ENCODE data around the gene MLLT1.
"Not testable (repeated sequence)": the region's sequence is repeated elsewhere in the genome, so short reads cannot be mapped to it uniquely, and the experiment has no call there.

MLLT1 gene

DNA sequence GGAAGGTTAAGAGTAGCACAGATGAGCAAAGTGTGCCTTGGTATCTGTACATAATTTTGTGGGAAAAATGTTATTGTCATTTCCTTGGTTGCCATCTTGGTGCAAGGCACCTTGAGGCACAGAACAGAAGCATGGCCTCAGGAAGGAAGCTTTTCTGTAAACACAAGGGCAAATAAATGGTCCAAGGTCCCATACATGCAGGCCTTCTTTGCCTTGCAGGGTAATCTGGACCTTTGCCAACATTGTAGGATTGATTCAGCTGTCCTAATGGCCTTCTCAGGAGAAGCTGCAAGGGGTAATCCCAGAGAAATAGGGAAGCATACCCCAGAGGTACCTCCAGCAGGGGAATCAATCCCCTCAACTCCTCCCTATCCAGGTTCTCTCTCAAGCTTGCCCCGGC is 9.0 kb upstream of the MLLT1 start:
- TF ChIP-seq, protein P1, sequence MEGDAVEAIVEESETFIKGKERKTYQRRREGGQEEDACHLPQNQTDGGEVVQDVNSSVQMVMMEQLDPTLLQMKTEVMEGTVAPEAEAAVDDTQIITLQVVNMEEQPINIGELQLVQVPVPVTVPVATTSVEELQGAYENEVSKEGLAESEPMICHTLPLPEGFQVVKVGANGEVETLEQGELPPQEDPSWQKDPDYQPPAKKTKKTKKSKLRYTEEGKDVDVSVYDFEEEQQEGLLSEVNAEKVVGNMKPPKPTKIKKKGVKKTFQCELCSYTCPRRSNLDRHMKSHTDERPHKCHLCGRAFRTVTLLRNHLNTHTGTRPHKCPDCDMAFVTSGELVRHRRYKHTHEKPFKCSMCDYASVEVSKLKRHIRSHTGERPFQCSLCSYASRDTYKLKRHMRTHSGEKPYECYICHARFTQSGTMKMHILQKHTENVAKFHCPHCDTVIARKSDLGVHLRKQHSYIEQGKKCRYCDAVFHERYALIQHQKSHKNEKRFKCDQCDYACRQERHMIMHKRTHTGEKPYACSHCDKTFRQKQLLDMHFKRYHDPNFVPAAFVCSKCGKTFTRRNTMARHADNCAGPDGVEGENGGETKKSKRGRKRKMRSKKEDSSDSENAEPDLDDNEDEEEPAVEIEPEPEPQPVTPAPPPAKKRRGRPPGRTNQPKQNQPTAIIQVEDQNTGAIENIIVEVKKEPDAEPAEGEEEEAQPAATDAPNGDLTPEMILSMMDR (conservative IDR thresholded peaks at IDR 0.05; ENCODE audit: low read depth): no peak
- H3K27ac ChIP-seq: no peak overlapping the region
- POLR2A ChIA-PET (ENCODE audit: low non-redundant PET): no interaction called here
- no peak for DNase-seq (ENCODE audit: low spot score)
- CTCF ChIA-PET: interaction anchor here (0.5 to 1.2 kb wide), 2 partner anchors 76 to 301 kb away, joined by 3 to 4 read pairs; no protein-coding TSS in a partner anchor

DNA sequence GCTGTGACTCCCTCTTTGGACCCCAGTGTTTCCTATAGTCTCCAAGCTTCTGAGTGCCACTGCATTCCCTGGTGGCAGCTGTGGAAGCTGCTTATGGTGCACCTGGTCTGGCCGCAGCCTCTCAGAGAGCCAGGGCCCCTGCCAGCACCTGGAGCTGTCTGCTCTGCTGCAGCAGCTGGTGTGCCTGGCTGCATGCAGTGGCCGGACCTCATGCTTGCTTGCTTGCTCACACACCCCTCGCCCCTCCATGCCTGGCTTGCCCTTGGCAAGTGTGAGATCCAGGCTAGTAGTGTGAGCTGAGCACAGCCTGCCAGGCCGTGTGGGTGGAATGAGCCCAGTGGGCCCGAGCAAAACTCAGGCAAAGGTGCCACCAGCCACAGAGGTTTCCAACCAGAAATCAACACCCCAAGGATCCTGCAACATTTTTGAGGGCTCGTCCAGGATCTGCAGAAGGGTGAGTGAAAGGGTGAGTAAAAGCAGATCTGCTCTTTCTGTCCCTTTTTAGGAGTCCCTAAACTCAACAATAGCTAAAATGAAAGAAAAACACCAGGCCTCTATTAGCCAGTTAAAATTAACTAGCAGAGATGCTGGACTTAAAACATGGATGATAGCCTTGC is 7.6 kb upstream of the MLLT1 start:
- POLR2A ChIA-PET (ENCODE audit: low non-redundant PET): no interaction called here
- DNase-seq (ENCODE audit: low spot score): no peak
- TF ChIP-seq, protein P1 (conservative IDR thresholded peaks at IDR 0.05; ENCODE audit: low read depth): no peak
- CTCF ChIA-PET: interaction anchor here (0.6 kb wide), 1 partner anchor 61 kb away, joined by 3 read pairs; no protein-coding TSS in a partner anchor
- no peak overlapping the region for H3K27ac ChIP-seq

DNA sequence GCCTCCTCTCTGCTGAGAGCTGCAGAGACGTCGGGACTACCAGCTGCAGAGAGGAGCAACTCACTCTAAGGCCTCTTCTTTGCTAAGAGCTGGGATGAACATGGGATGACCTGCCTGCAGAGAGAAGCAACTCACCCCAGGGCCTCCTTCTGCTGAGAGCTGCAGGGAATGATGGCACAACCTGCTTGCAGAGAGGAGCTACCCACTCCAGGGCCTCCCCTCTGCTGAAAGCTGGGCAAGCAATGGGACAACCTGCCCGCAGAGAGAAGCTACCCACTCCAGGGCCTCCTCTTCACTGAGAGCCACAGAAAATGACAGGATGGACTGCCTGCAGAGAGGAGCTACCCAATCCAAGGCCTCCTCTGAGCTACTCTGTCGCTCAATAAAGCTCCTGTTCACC is 6.9 kb upstream of the MLLT1 start:
- TF ChIP-seq, protein P1 (conservative IDR thresholded peaks at IDR 0.05; ENCODE audit: low read depth): no peak
- CTCF ChIA-PET: interaction anchor here (0.5 to 0.6 kb wide), 2 partner anchors 60 to 293 kb away, joined by 3 to 4 read pairs; no protein-coding TSS in a partner anchor
- POLR2A ChIA-PET (ENCODE audit: low non-redundant PET): no interaction called here
- H3K27ac ChIP-seq: no peak overlapping the region
- no peak for DNase-seq (ENCODE audit: low spot score)

DNA sequence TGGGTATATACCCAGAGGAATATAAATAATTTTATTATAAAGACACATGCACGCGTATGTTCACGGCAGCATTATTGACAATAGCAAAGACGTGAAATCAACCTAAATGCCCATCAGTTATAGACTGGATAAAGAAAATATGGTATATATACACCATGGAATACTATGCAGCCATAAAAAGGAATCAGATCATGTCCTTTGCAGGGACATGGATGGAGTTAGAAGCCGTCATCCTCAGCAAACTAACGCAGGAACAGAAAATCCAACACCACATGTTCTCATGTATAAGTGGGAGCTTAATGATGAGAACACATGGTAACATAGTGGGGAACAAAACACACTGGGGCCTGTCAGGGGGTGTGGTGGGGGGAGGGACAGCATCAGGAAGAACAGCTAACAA is 2.6 kb upstream of the MLLT1 start:
- DNase-seq (ENCODE audit: low spot score); H3K27ac ChIP-seq; CTCF ChIA-PET; POLR2A ChIA-PET (ENCODE audit: low non-redundant PET): not testable (repeated sequence)

DNA sequence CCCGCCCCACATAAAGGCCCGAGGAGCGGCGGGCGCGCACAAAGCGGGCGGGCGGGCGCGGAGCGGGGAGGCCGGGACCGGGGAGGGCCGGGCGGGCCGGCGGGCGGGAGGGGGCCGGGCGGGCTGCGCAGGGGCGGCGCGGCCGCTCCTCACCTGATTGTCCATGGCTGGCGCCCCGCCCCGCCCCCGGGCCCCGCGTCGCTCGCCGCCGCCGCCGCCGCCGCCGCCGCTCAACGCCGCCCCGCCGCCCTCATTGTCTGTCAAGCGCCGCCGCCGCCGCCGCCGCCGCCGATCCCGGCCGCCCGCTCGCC is 200 bp downstream of the MLLT1 start:
- CTCF ChIA-PET: no interaction called here
- TF ChIP-seq, protein P1 (conservative IDR thresholded peaks at IDR 0.05; ENCODE audit: low read depth): no peak

DNA sequence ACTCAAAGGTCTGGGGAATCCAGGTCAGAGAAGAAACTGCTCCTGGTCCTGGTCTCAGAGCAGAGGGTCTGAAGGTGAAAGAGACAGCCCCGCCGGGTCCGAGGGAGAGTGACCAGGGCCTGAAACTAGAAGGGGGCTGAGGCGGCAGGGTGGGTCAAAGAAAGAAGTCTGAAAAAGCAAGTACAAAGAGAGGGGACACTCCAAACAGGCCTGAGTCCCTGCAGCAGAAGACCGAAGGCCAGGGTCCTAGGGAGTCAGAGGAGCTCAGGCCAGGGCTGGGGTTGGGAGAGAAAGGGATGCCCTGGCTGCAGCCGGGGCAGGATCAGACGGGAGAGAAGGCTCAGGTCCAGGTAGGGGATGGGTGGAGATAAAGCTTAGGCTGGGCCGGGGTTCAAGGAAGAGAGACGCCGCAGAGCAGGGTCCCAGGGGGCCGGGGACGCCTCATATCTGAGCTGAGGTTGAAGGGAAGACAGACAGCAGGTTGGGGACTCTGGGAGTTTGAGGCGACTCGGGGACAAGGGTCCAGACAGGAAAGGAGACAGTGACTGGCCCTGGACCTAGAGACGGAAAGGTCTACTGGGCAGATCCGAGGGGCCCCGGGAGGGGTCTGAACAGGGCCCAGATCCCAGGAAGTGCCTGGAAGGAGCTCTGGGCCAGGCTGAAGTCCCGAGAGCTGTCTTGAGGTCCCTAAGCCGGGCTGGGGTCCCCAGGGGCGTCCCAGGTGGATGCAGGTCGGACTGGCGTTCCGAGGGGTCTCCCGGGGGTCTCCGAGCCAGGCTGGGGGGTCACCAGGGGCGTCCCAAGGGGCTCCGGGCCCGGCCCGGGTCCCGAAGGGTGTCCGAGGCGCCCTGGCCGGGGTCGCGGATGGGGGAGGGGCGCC is 795 bp downstream of the MLLT1 start:
- TF ChIP-seq, protein P1 (conservative IDR thresholded peaks at IDR 0.05; ENCODE audit: low read depth): no peak
- DNase-seq (ENCODE audit: low spot score): no peak
- H3K27ac ChIP-seq: peak overlapping the region; percentile 100
- POLR2A ChIA-PET (ENCODE audit: low non-redundant PET): interaction anchor here (0.5 kb wide), 1 partner anchor 170 kb away, joined by 3 read pairs; no protein-coding TSS in a partner anchor
- CTCF ChIA-PET: interaction anchor here (0.7 kb wide), 1 partner anchor 484 kb away, joined by 4 read pairs; no protein-coding TSS in a partner anchor

More for the DNA sequence above, 200 bp downstream of the MLLT1 start:
- peak overlapping the region; percentile 100 for H3K27ac ChIP-seq
- DNase-seq (ENCODE audit: low spot score): no peak
- POLR2A ChIA-PET (ENCODE audit: low non-redundant PET): no interaction called here

DNA sequence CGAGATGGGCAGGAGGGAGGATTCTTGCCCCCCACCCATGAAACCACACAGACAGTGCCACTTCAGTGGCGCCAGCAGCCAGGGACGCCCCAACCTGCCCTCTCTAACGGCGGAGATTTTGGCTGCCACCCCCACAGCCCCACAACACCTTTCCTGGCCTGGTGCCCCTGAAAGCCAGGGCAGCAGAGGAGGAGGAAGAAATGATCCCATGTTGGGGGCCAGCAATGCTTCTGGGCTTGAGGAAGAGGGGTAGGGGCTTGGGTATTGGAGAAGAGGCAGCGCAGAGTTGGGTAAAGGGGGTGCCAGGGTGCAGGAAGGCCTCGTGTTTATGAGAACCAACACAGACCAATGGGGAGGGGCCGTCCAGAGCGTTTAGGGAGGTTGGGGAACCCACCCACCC is 1.7 kb downstream of the MLLT1 start:
- ChIA-PET POLR2A (ENCODE audit: low non-redundant PET) (no interaction called here), CTCF (no interaction called here)
- peak overlapping the region; percentile 100 for H3K27ac ChIP-seq
- TF ChIP-seq, protein P1 (conservative IDR thresholded peaks at IDR 0.05; ENCODE audit: low read depth): no peak
- no peak for DNase-seq (ENCODE audit: low spot score)
